K562 (cell line): ENCODE measurements around the gene OVOL1. TPM values are rescaled to one million over a fixed set of nuclear protein-coding genes. Genes with fewer than 3 reads are reported as not detected.

Experiments
- HDAC1 ChIP-seq, 2 experiments: fragments of 450-650 bp; IDR thresholded peaks; 2 replicates each; pipeline ENCODE4 v1.6.1; 2016 to 2017; ENCODE audit warnings: inconsistent platforms in 1 of 2, mild to moderate bottlenecking in 1 of 2, moderate library complexity in 1 of 2
- KLF13 ChIP-seq: fragments of 450-650 bp; IDR thresholded peaks from 2 replicates; pipeline ENCODE4 v1.6.1; 2016; ENCODE audit warnings: missing genetic modification characterization, low read depth, mild to moderate bottlenecking, missing compliant biosample characterization, moderate library complexity, borderline replicate concordance
- MIER1 ChIP-seq: fragments of 450-650 bp; IDR thresholded peaks from 2 replicates; pipeline ENCODE4 v1.6.1; 2016; ENCODE audit warnings: antibody characterized with exemption, mild to moderate bottlenecking, low read depth
- NBN ChIP-seq: fragments of 450-650 bp; IDR thresholded peaks from 2 replicates; pipeline ENCODE4 v1.6.1; 2016; ENCODE audit warnings: low read depth, mild to moderate bottlenecking
- NFE2 ChIP-seq: IDR thresholded peaks from 2 replicates; pipeline ENCODE4 v1.6.1; 2014; ENCODE audit warnings: antibody characterized with exemption, low read depth
- POLR3A ChIP-seq: IDR thresholded peaks from 2 replicates; pipeline ENCODE4 v1.6.1; 2011; ENCODE audit warnings: borderline replicate concordance, mild to moderate bottlenecking, moderate library complexity; ENCODE audit not compliant: insufficient read length, insufficient read depth; ENCODE audit errors: extremely low read depth
- SMARCA4 ChIP-seq: fragments of 450-650 bp; IDR thresholded peaks from 2 replicates; pipeline ENCODE4 v1.6.1; 2016
- SMARCE1 ChIP-seq: fragments of 450-650 bp; IDR thresholded peaks from 2 replicates; pipeline ENCODE4 v1.7.1; 2016; ENCODE audit warnings: mild to moderate bottlenecking
- STAT5B ChIP-seq: fragments of 250-450 bp; sonication (Bioruptor Pico); IDR thresholded peaks from 2 replicates; pipeline ENCODE4 v1.8.0; 2021; ENCODE audit warnings: mild to moderate bottlenecking, inconsistent platforms
- TCF3 ChIP-seq: sonication (generic); formaldehyde crosslinking; IDR thresholded peaks from 2 replicates; pipeline ENCODE4 v1.4.0; 2020; ENCODE audit warnings: mild to moderate bottlenecking, missing genetic modification reagents
- ZBTB17 ChIP-seq: fragments of 450-650 bp; formaldehyde crosslinking; IDR thresholded peaks from 2 replicates; pipeline ENCODE4 v1.4.0; 2020; ENCODE audit warnings: mild to moderate bottlenecking
- ZFPM2 ChIP-seq: fragments of 250-450 bp; sonication (Bioruptor Pico); IDR thresholded peaks from 2 replicates; pipeline ENCODE4 v1.5.1; 2022; ENCODE audit warnings: mild to moderate bottlenecking
- ZNF134 ChIP-seq: fragments of 250-450 bp; sonication (Bioruptor Pico); conservative IDR thresholded peaks from 2 replicates; pipeline ENCODE4 v1.4.0; 2020
- ZNF165 ChIP-seq: fragments of 250-450 bp; sonication (Bioruptor Pico); IDR thresholded peaks from 2 replicates; pipeline ENCODE4 v1.4.0; 2020; ENCODE audit warnings: borderline replicate concordance
- polyA plus RNA-seq, 8 experiments: library from polyadenylated mRNA; depleted of rRNA in 4 of 8; stranded (reverse) in 5 of 8; unstranded in 3 of 8; fragments of >200 nt; fragmentation: Nextera tagmentation in 2 of 8; fragmentation: Illumina TruSeq in 1 of 8; extraction: Ambion mirVana in 2 of 8; extraction: Trizol in 1 of 8; gene quantifications; 2 replicates each; pipeline versions ENCODE4 v1.2.1 to v1.2.3, GENCODE V29; 2011 to 2014; ENCODE audit warnings: inconsistent platforms in 1 of 8, missing spikeins in 1 of 8
- total RNA-seq, 7 experiments: library from RNA; depleted of rRNA in 6 of 7; stranded (reverse); fragments of >200 nt in 6 of 7; fragmentation: Illumina TruSeq in 2 of 7; extraction: Trizol in 2 of 7; gene quantifications; 2 replicates each; pipeline versions ENCODE4 v1.2.1 to v1.2.3, GENCODE V29; 2011 to 2021; ENCODE audit warnings: low replicate concordance in 1 of 7
- TF ChIP-seq, protein P1 (sequence below), 2 experiments: fragments of 150-350 bp in 1 of 2; IDR thresholded peaks; 2 replicates each; pipeline ENCODE4 v1.6.1; 2012 to 2016; ENCODE audit warnings: low read depth in 2 of 2, low read length in 2 of 2, mild to moderate bottlenecking in 1 of 2, moderate library complexity in 1 of 2
- TF ChIP-seq, protein P2 (sequence below): fragments of 450-650 bp; IDR thresholded peaks from 2 replicates; pipeline ENCODE4 v1.6.1; 2018; ENCODE audit warnings: mild to moderate bottlenecking, low read depth; ENCODE audit not compliant: partially characterized antibody
- TF ChIP-seq, protein P3 (sequence below): fragments of 250-450 bp; sonication (Bioruptor Pico); IDR thresholded peaks from 2 replicates; pipeline ENCODE4 v1.6.1; 2021; ENCODE audit warnings: mild to moderate bottlenecking
- TF ChIP-seq, protein P4 (sequence below): fragments of 450-650 bp; IDR thresholded peaks from 2 replicates; pipeline ENCODE4 v1.6.1; 2016; ENCODE audit warnings: antibody characterized with exemption

Gene OVOL1
- total and polyA plus RNA-seq, 9 of the 15 experiments (the other 6 are each of a cell fraction or from before 2014, with no cell fraction given): 0.09 TPM; not detected in 8

DNA sequence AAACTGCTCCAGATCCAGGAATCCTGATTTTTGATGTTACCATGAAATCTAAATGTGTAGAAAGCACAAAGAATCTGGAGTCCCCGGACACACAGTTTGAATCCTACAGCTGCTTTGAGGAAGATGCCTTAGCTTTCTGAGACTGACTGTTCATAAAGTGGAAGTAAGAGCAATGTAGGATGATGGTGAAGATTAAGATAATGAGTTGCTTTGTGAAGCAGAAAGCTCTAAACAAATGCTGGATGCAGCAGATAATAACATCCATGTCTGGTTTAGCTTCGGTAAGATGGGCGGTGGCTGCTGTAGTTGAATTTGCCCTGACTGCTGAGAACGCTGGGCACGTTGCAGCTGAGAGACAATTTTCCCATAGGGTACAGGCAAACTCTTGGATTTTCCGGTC, 20.1 kb downstream of the OVOL1 start (continued):
- TF ChIP-seq, protein P1, sequence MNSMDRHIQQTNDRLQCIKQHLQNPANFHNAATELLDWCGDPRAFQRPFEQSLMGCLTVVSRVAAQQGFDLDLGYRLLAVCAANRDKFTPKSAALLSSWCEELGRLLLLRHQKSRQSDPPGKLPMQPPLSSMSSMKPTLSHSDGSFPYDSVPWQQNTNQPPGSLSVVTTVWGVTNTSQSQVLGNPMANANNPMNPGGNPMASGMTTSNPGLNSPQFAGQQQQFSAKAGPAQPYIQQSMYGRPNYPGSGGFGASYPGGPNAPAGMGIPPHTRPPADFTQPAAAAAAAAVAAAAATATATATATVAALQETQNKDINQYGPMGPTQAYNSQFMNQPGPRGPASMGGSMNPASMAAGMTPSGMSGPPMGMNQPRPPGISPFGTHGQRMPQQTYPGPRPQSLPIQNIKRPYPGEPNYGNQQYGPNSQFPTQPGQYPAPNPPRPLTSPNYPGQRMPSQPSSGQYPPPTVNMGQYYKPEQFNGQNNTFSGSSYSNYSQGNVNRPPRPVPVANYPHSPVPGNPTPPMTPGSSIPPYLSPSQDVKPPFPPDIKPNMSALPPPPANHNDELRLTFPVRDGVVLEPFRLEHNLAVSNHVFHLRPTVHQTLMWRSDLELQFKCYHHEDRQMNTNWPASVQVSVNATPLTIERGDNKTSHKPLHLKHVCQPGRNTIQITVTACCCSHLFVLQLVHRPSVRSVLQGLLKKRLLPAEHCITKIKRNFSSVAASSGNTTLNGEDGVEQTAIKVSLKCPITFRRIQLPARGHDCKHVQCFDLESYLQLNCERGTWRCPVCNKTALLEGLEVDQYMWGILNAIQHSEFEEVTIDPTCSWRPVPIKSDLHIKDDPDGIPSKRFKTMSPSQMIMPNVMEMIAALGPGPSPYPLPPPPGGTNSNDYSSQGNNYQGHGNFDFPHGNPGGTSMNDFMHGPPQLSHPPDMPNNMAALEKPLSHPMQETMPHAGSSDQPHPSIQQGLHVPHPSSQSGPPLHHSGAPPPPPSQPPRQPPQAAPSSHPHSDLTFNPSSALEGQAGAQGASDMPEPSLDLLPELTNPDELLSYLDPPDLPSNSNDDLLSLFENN (IDR thresholded peaks at IDR 0.05; ENCODE audit: low read depth in 2 of 2, low read length in 2 of 2): no peak
- TF ChIP-seq ZFPM2 (CRISPR knock-in tag) (no peak), ZNF134 (CRISPR knock-in tag) (no peak), POLR3A (no peak), ZBTB17 (CRISPR knock-in tag) (no peak), HDAC1 (IDR thresholded peaks at IDR 0.05) (no peak), KLF13 (tag) (no peak), ZNF165 (CRISPR knock-in tag) (no peak), MIER1 (no peak), TCF3 (CRISPR knock-in tag) (peak; percentile 82), NFE2 (no peak), SMARCA4 (peak; percentile 43; the same call in 1 of the 2 replicates), STAT5B (no peak), SMARCE1 (peak; percentile 35; the same call in 1 of the 2 replicates), NBN (no peak)
- TF ChIP-seq, protein P2, sequence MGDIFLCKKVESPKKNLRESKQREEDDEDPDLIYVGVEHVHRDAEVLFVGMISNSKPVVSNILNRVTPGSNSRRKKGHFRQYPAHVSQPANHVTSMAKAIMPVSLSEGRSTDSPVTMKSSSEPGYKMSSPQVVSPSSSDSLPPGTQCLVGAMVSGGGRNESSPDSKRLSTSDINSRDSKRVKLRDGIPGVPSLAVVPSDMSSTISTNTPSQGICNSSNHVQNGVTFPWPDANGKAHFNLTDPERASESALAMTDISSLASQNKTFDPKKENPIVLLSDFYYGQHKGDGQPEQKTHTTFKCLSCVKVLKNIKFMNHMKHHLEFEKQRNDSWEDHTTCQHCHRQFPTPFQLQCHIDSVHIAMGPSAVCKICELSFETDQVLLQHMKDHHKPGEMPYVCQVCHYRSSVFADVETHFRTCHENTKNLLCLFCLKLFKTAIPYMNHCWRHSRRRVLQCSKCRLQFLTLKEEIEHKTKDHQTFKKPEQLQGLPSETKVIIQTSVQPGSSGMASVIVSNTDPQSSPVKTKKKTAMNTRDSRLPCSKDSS: no peak
- TF ChIP-seq, protein P3, sequence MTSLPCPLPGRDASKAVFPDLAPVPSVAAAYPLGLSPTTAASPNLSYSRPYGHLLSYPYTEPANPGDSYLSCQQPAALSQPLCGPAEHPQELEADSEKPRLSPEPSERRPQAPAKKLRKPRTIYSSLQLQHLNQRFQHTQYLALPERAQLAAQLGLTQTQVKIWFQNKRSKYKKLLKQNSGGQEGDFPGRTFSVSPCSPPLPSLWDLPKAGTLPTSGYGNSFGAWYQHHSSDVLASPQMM (CRISPR knock-in tag): no peak
- TF ChIP-seq, protein P4, sequence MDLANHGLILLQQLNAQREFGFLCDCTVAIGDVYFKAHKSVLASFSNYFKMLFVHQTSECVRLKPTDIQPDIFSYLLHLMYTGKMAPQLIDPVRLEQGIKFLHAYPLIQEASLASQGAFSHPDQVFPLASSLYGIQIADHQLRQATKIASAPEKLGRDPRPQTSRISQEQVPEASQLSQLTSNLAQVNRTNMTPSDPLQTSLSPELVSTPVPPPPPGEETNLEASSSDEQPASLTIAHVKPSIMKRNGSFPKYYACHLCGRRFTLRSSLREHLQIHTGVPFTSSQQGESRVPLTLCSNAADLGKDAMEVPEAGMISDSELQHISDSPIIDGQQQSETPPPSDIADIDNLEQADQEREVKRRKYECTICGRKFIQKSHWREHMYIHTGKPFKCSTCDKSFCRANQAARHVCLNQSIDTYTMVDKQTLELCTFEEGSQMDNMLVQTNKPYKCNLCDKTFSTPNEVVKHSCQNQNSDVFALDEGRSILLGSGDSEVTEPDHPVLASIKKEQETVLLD: no peak
